Keratinocyte (primary cell): ENCODE data around the gene TOM1L2.

Experiments
- CTCF ChIP-seq, 3 experiments: IDR thresholded peaks in 1 of 3; conservative IDR thresholded peaks in 1 of 3; optimal IDR thresholded peaks in 1 of 3; 2 replicates in 2 of 3; 3 replicates in 1 of 3; pipeline versions ENCODE3 to v1.5.1; 2011; ENCODE audit warnings: low read length in 3 of 3, mild to moderate bottlenecking in 3 of 3, moderate library complexity in 2 of 3, control low read depth in 1 of 3, inconsistent platforms in 1 of 3; ENCODE audit not compliant: insufficient read depth in 2 of 3; ENCODE audit errors: extremely low read depth in 1 of 3
- EZH2 ChIP-seq: IDR thresholded peaks from one replicate; pipeline ENCODE4 v1.6.1; 2012; ENCODE audit warnings: inconsistent platforms, mild to moderate bottlenecking, low read length, moderate library complexity

GRCh38 chr17:17963694-17964436 lies 8.3 kb downstream of the TOM1L2 start:
- TF ChIP-seq CTCF (optimal IDR thresholded peaks at IDR 0.05 in 1 of 3, IDR thresholded peaks at IDR 0.05 in 1 of 3, conservative IDR thresholded peaks at IDR 0.05 in 1 of 3; ENCODE audit: extremely low read depth in 1 of 3, insufficient read depth in 2 of 3, low read length in 3 of 3) = no peak
- no peak for TF ChIP-seq EZH2
